ENCODE results near the gene NINL.

DNA sequence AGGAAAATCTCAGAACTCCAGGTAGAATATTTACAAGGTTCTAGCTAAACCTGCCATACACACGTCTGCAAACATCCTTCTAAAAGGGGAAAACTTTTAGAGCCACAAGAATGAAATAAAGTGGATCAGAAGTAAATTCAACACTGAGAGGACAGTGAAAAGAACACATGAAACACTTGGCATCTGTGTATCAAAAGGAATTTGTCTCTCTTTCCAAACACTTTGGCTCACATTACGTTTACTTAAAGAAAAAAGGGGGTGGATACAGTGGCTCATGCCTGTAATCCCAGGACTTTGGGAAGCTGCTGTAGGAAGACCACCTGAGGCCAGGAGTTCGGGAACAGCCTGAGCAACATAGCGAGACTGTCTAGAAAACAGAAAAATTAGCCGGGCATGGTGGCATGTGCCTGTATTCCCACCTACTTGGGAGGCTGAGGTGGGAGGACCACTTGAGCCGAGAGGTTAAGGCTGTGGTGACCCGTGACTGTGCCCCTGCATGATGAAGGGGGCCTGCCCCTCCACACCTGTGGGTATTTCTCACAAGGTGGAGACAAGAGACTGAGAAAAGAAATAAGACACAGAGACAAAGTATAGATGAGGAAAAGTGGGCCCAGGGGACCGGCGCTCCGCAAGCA, 35.4 kb downstream of the NINL start:
- TF ChIP-seq CTCF (IDR thresholded peaks at IDR 0.05) (no peak), EP300 (IDR thresholded peaks at IDR 0.05; ENCODE audit: low read depth) (no peak), POLR2AphosphoS5 (IDR thresholded peaks at IDR 0.05) (no peak), POLR2A (IDR thresholded peaks at IDR 0.05) (no peak)
